ENCODE measurements around the gene KIF5C. TPM values are rescaled to one million over a fixed set of nuclear protein-coding genes. Genes with fewer than 3 reads are reported as not detected.
A peak's percentile ranks its signal among the peaks of the same experiment; 100 is the strongest.

The KIF5C gene
- 10 to 100 TPM in 1 of 5 experiments, 1 to 10 TPM in 4; 3.6 to 14.3 (median 6.8) TPM for total RNA-seq
- under 1 TPM; 0.58 to 0.92 TPM for polyA plus RNA-seq
- 7.7 reads per million, percentile 31 among the genes with 10 or more reads in this experiment for total RNA-seq

GRCh38 chr2:148874868-148875341 lies at the start of gene KIF5C:
KIF5C (plus strand) TSS chr2:148875227; CDS start chr2:148875618, 391 bp downstream.
- POLR2A ChIA-PET: interaction anchor here (1.5 kb wide), 1 partner anchor 230 kb away, joined by 6 read pairs; no protein-coding TSS in a partner anchor
- H3K27me3 ChIP-seq (ENCODE audit: control insufficient read depth in 2 of 2, insufficient read depth in 2 of 2, low read length in 2 of 2): no peaks in the 10 kb centered on the region
- Mint-ChIP-seq H3K36me3 (peaks cover 0 to 6% (median 0%) of the 10 kb centered on the region in 5 donors), H3K4me1 (peaks cover 0 to 19% (median 14%) of the 10 kb centered on the region in 7 donors), H3K27me3 (peaks cover 8 to 33% (median 28%) of the 10 kb centered on the region in 5 donors), H3K27ac (peak within 1 kb of the TSS in 6 of 9 donors; percentile 4 to 82 (median 72)), H3K4me3 (peak within 1 kb of the TSS; percentile 77 to 89 (median 86)), H3K9me3 (peaks cover 0 to 5% (median 0%) of the 10 kb centered on the region in 11 donors)
- H3K9me3 ChIP-seq (ENCODE audit: control insufficient read depth in 2 of 3, low read length in 3 of 3): no peaks in the 10 kb centered on the region
- H3K4me1 ChIP-seq (ENCODE audit: control insufficient read depth in 2 of 2, insufficient read depth in 2 of 2, low read length in 2 of 2): peaks cover 5 to 6% of the 10 kb centered on the region in 2 donors
- H3K36me3 ChIP-seq (ENCODE audit: control insufficient read depth in 2 of 3, insufficient read depth in 3 of 3, low read length in 3 of 3): no peaks in the 10 kb centered on the region
- peak within 1 kb of the TSS; percentile 45 for H3K4me3 ChIP-seq (ENCODE audit: low read length)
- intact Hi-C loops (cut with micrococcal nuclease): loop anchor here (1.0 to 10.0 kb wide), 17 partner anchors 12 to 1210 kb away; partner anchors contain the start of genes ACVR2A (in 2 of the 2), MMADHC (in 2 of the 2) and ORC4 (in 2 of the 2)
- ATAC-seq (peak; percentile 95), DNase-seq (peak; percentile 67 to 83 (median 76))
- CTCF ChIA-PET: no interaction called here
- no peak within 1 kb of the TSS for H3K27ac ChIP-seq (ENCODE audit: low read depth, low read length)

GRCh38 chr2:148826791-148827190 lies 48.2 kb upstream of the KIF5C start:
- Mint-ChIP-seq H3K27me3 (peaks cover 0 to 12% (median 11%) of the 10 kb centered on the region in 5 donors), H3K4me1 (no peaks in the 10 kb centered on the region), H3K27ac (no peak overlapping the region), H3K36me3 (peaks cover 0 to 11% (median 0%) of the 10 kb centered on the region in 5 donors), H3K4me3 (no peak overlapping the region), H3K9me3 (peaks cover 0 to 6% (median 0%) of the 10 kb centered on the region in 11 donors)
- no peak overlapping the region for H3K4me3 ChIP-seq (ENCODE audit: low read length)
- POLR2A ChIA-PET: no interaction called here
- no peaks in the 10 kb centered on the region for H3K27me3 ChIP-seq (ENCODE audit: control insufficient read depth in 2 of 2, insufficient read depth in 2 of 2, low read length in 2 of 2)
- H3K4me1 ChIP-seq (ENCODE audit: control insufficient read depth in 2 of 2, insufficient read depth in 2 of 2, low read length in 2 of 2): no peaks in the 10 kb centered on the region
- CTCF ChIA-PET: no interaction called here
- no peak overlapping the region for H3K27ac ChIP-seq (ENCODE audit: low read depth, low read length)
- no peaks in the 10 kb centered on the region for H3K36me3 ChIP-seq (ENCODE audit: control insufficient read depth in 2 of 3, insufficient read depth in 3 of 3, low read length in 3 of 3)
- DNase-seq: no peak
- intact Hi-C loops (cut with micrococcal nuclease): no loop called here
- H3K9me3 ChIP-seq (ENCODE audit: control insufficient read depth in 2 of 3, low read length in 3 of 3): no peaks in the 10 kb centered on the region
- no peak for ATAC-seq

- no peak overlapping the region for H3K27ac Mint-ChIP-seq
Observed at GRCh38 chr2:148828941-148829340, 46.1 kb upstream of the KIF5C start.

GRCh38 chr2:148829618-148830017 lies 45.4 kb upstream of the KIF5C start:
- Histone ChIP-seq H3K27ac (ENCODE audit: low read depth, low read length) (no peak overlapping the region), H3K4me3 (ENCODE audit: low read length) (no peak overlapping the region), H3K36me3 (ENCODE audit: control insufficient read depth in 2 of 3, insufficient read depth in 3 of 3, low read length in 3 of 3) (no peaks in the 10 kb centered on the region), H3K9me3 (ENCODE audit: control insufficient read depth in 2 of 3, low read length in 3 of 3) (no peaks in the 10 kb centered on the region), H3K4me1 (ENCODE audit: control insufficient read depth in 2 of 2, insufficient read depth in 2 of 2, low read length in 2 of 2) (no peaks in the 10 kb centered on the region), H3K27me3 (ENCODE audit: control insufficient read depth in 2 of 2, insufficient read depth in 2 of 2, low read length in 2 of 2) (no peaks in the 10 kb centered on the region)
- no peak overlapping the region for H3K4me3 Mint-ChIP-seq
- ATAC-seq: no peak
- H3K36me3 Mint-ChIP-seq: peaks cover 0 to 11% (median 0%) of the 10 kb centered on the region in 5 donors
- H3K27me3 Mint-ChIP-seq: peaks cover 0 to 12% (median 5%) of the 10 kb centered on the region in 5 donors
- intact Hi-C loops (cut with micrococcal nuclease): no loop called here
- ChIA-PET POLR2A (no interaction called here), CTCF (no interaction called here)
- H3K27ac Mint-ChIP-seq: no peak overlapping the region
- no peak for DNase-seq
- H3K9me3 Mint-ChIP-seq: peaks cover 0 to 6% (median 0%) of the 10 kb centered on the region in 11 donors
- H3K4me1 Mint-ChIP-seq: no peaks in the 10 kb centered on the region

More at GRCh38 chr2:148828941-148829340, 46.1 kb upstream of the KIF5C start:
- Mint-ChIP-seq H3K36me3 (peaks cover 0 to 11% (median 0%) of the 10 kb centered on the region in 5 donors), H3K4me3 (no peak overlapping the region), H3K27me3 (peaks cover 0 to 12% (median 5%) of the 10 kb centered on the region in 5 donors), H3K4me1 (no peaks in the 10 kb centered on the region), H3K9me3 (peaks cover 0 to 6% (median 0%) of the 10 kb centered on the region in 11 donors)
- POLR2A ChIA-PET: no interaction called here
- Histone ChIP-seq H3K4me1 (ENCODE audit: control insufficient read depth in 2 of 2, insufficient read depth in 2 of 2, low read length in 2 of 2) (no peaks in the 10 kb centered on the region), H3K4me3 (ENCODE audit: low read length) (no peak overlapping the region), H3K36me3 (ENCODE audit: control insufficient read depth in 2 of 3, insufficient read depth in 3 of 3, low read length in 3 of 3) (no peaks in the 10 kb centered on the region), H3K9me3 (ENCODE audit: control insufficient read depth in 2 of 3, low read length in 3 of 3) (no peaks in the 10 kb centered on the region), H3K27ac (ENCODE audit: low read depth, low read length) (no peak overlapping the region), H3K27me3 (ENCODE audit: control insufficient read depth in 2 of 2, insufficient read depth in 2 of 2, low read length in 2 of 2) (no peaks in the 10 kb centered on the region)
- CTCF ChIA-PET: no interaction called here
- ATAC-seq (no peak), DNase-seq (no peak)
- intact Hi-C loops (cut with micrococcal nuclease): no loop called here

- Mint-ChIP-seq H3K4me3 (no peak overlapping the region), H3K9me3 (peaks cover 0 to 6% (median under 1%) of the 10 kb centered on the region in 11 donors), H3K27ac (no peak overlapping the region), H3K27me3 (peaks cover 0 to 17% (median 10%) of the 10 kb centered on the region in 5 donors), H3K4me1 (no peaks in the 10 kb centered on the region), H3K36me3 (peaks cover 0 to 4% (median 0%) of the 10 kb centered on the region in 5 donors)
- CTCF ChIA-PET: no interaction called here
- Histone ChIP-seq H3K9me3 (ENCODE audit: control insufficient read depth in 2 of 3, low read length in 3 of 3) (no peaks in the 10 kb centered on the region), H3K4me3 (ENCODE audit: low read length) (no peak overlapping the region), H3K27ac (ENCODE audit: low read depth, low read length) (no peak overlapping the region), H3K4me1 (ENCODE audit: control insufficient read depth in 2 of 2, insufficient read depth in 2 of 2, low read length in 2 of 2) (no peaks in the 10 kb centered on the region), H3K36me3 (ENCODE audit: control insufficient read depth in 2 of 3, insufficient read depth in 3 of 3, low read length in 3 of 3) (no peaks in the 10 kb centered on the region), H3K27me3 (ENCODE audit: control insufficient read depth in 2 of 2, insufficient read depth in 2 of 2, low read length in 2 of 2) (no peaks in the 10 kb centered on the region)
- DNase-seq: no peak
- ATAC-seq: no peak
- intact Hi-C loops (cut with micrococcal nuclease): no loop called here
- POLR2A ChIA-PET: interaction anchor here (0.5 kb wide), 1 partner anchor 858 kb away, joined by 7 read pairs; no protein-coding TSS in a partner anchor
Observed at GRCh38 chr2:148832637-148833036, 42.4 kb upstream of the KIF5C start.

- no peak overlapping the region for H3K4me3 Mint-ChIP-seq
- H3K4me3 ChIP-seq (ENCODE audit: low read length): no peak overlapping the region
Observed at GRCh38 chr2:148842050-148842449, 33.0 kb upstream of the KIF5C start.

More at GRCh38 chr2:148842050-148842449, 33.0 kb upstream of the KIF5C start:
- no peak for ATAC-seq
- Mint-ChIP-seq H3K36me3 (peaks cover 0 to 8% (median 3%) of the 10 kb centered on the region in 5 donors), H3K27ac (no peak overlapping the region), H3K27me3 (peaks cover 0 to 11% (median 7%) of the 10 kb centered on the region in 5 donors), H3K4me1 (no peaks in the 10 kb centered on the region), H3K9me3 (peaks cover 0 to 18% (median 7%) of the 10 kb centered on the region in 11 donors)
- Histone ChIP-seq H3K27me3 (ENCODE audit: control insufficient read depth in 2 of 2, insufficient read depth in 2 of 2, low read length in 2 of 2) (no peaks in the 10 kb centered on the region), H3K4me1 (ENCODE audit: control insufficient read depth in 2 of 2, insufficient read depth in 2 of 2, low read length in 2 of 2) (no peaks in the 10 kb centered on the region), H3K9me3 (ENCODE audit: control insufficient read depth in 2 of 3, low read length in 3 of 3) (no peaks in the 10 kb centered on the region), H3K36me3 (ENCODE audit: control insufficient read depth in 2 of 3, insufficient read depth in 3 of 3, low read length in 3 of 3) (no peaks in the 10 kb centered on the region), H3K27ac (ENCODE audit: low read depth, low read length) (no peak overlapping the region)
- ChIA-PET CTCF (interaction anchor here (0.6 kb wide), 1 partner anchor 17 kb away, joined by 3 read pairs; no protein-coding TSS in a partner anchor), POLR2A (no interaction called here)
- no peak for DNase-seq
- intact Hi-C loops (cut with micrococcal nuclease): no loop called here
